GM12878 (cell line): ENCODE results near the gene ACSL4.

ENCODE experiments used
- EP300 ChIP-seq, 2 experiments: fragments of 150-350 bp in 1 of 2; IDR thresholded peaks; 2 replicates each; pipeline ENCODE4 v1.6.1; 2011 to 2012; ENCODE audit warnings: low read depth in 2 of 2, low read length in 2 of 2, borderline replicate concordance in 1 of 2, improper control_type of control experiment in 1 of 2, inconsistent platforms in 1 of 2; ENCODE audit not compliant: control insufficient read depth in 1 of 2
- GABPA ChIP-seq: IDR thresholded peaks from 2 replicates; pipeline ENCODE4 v1.6.1; 2014; ENCODE audit warnings: antibody characterized with exemption, low read depth, mild to moderate bottlenecking, inconsistent platforms
- LARP7 ChIP-seq: fragments of 450-650 bp; IDR thresholded peaks from 2 replicates; pipeline ENCODE4 v1.6.1; 2017; ENCODE audit warnings: mild to moderate bottlenecking
- NFYB ChIP-seq: IDR thresholded peaks from 2 replicates; pipeline ENCODE4 v1.6.1; 2011; ENCODE audit warnings: low read depth, mild to moderate bottlenecking, low read length, improper control_type of control experiment, moderate library complexity; ENCODE audit not compliant: insufficient read depth
- POLR2A ChIP-seq: IDR thresholded peaks from 2 replicates; pipeline ENCODE4 v1.6.1; 2011; ENCODE audit warnings: low read depth, mild to moderate bottlenecking, low read length
- POLR2AphosphoS5 ChIP-seq: IDR thresholded peaks from 2 replicates; pipeline ENCODE4 v1.6.1; 2011; ENCODE audit warnings: mild to moderate bottlenecking, low read length, inconsistent platforms
- TAF1 ChIP-seq: IDR thresholded peaks from 2 replicates; pipeline ENCODE4 v1.6.1; 2011; ENCODE audit warnings: mild to moderate bottlenecking, low read depth, low read length, borderline replicate concordance
- TF ChIP-seq, protein P1 (sequence below), 3 experiments: IDR thresholded peaks in 2 of 3; conservative IDR thresholded peaks in 1 of 3; 2 replicates each; pipeline ENCODE4 v1.5.1; 2011; ENCODE audit warnings: low read depth in 3 of 3, low read length in 3 of 3, mild to moderate bottlenecking in 3 of 3, control low read depth in 2 of 3, moderate library complexity in 2 of 3, inconsistent platforms in 1 of 3, mixed read lengths in 1 of 3; ENCODE audit not compliant: control insufficient read depth in 2 of 3, insufficient read depth in 1 of 3; ENCODE audit errors: extremely low read depth in 1 of 3
- TF ChIP-seq, protein P2 (sequence below): IDR thresholded peaks from 2 replicates; pipeline ENCODE4 v1.6.1; 2011; ENCODE audit warnings: low read depth, mild to moderate bottlenecking, low read length, moderate library complexity, borderline replicate concordance; ENCODE audit errors: extremely low read depth
- TF ChIP-seq, protein P3 (sequence below): IDR thresholded peaks from 2 replicates; pipeline ENCODE4 v1.6.1; 2012; ENCODE audit warnings: mild to moderate bottlenecking, low read depth, low read length

DNA sequence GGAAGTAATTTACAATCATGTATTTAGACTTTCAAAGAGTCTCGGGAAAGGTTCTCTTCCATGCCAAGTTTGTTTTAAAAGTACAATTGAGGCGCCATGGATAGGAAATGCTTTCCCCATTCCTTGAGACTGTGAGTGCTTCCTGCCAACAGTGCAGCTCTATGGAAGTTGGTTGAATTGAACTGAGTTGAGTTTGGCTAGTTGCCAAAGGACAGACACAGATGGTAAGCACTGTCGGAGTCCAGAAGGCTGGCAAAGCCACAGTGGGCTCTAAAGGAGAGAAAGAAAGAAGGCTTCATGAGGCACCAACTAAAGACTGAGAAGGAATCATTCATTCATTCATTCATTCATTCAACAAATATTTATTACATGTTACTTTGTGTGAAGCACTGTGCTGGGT, 103.7 kb downstream of the ACSL4 start:
- TF ChIP-seq POLR2A (no peak), EP300 (IDR thresholded peaks at IDR 0.05; ENCODE audit: borderline replicate concordance in 1 of 2, control insufficient read depth in 1 of 2, low read depth in 2 of 2, low read length in 2 of 2) (no peak), TAF1 (no peak), LARP7 (no peak), NFYB (no peak), POLR2AphosphoS5 (no peak), GABPA (no peak)
- TF ChIP-seq, protein P1, sequence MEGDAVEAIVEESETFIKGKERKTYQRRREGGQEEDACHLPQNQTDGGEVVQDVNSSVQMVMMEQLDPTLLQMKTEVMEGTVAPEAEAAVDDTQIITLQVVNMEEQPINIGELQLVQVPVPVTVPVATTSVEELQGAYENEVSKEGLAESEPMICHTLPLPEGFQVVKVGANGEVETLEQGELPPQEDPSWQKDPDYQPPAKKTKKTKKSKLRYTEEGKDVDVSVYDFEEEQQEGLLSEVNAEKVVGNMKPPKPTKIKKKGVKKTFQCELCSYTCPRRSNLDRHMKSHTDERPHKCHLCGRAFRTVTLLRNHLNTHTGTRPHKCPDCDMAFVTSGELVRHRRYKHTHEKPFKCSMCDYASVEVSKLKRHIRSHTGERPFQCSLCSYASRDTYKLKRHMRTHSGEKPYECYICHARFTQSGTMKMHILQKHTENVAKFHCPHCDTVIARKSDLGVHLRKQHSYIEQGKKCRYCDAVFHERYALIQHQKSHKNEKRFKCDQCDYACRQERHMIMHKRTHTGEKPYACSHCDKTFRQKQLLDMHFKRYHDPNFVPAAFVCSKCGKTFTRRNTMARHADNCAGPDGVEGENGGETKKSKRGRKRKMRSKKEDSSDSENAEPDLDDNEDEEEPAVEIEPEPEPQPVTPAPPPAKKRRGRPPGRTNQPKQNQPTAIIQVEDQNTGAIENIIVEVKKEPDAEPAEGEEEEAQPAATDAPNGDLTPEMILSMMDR (IDR thresholded peaks at IDR 0.05 in 2 of 3, conservative IDR thresholded peaks at IDR 0.05 in 1 of 3; ENCODE audit: control insufficient read depth in 2 of 3, extremely low read depth in 1 of 3, insufficient read depth in 1 of 3, low read depth in 3 of 3, low read length in 3 of 3) = no peak
- TF ChIP-seq, protein P2, sequence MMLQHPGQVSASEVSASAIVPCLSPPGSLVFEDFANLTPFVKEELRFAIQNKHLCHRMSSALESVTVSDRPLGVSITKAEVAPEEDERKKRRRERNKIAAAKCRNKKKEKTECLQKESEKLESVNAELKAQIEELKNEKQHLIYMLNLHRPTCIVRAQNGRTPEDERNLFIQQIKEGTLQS = no peak
- TF ChIP-seq, protein P3, sequence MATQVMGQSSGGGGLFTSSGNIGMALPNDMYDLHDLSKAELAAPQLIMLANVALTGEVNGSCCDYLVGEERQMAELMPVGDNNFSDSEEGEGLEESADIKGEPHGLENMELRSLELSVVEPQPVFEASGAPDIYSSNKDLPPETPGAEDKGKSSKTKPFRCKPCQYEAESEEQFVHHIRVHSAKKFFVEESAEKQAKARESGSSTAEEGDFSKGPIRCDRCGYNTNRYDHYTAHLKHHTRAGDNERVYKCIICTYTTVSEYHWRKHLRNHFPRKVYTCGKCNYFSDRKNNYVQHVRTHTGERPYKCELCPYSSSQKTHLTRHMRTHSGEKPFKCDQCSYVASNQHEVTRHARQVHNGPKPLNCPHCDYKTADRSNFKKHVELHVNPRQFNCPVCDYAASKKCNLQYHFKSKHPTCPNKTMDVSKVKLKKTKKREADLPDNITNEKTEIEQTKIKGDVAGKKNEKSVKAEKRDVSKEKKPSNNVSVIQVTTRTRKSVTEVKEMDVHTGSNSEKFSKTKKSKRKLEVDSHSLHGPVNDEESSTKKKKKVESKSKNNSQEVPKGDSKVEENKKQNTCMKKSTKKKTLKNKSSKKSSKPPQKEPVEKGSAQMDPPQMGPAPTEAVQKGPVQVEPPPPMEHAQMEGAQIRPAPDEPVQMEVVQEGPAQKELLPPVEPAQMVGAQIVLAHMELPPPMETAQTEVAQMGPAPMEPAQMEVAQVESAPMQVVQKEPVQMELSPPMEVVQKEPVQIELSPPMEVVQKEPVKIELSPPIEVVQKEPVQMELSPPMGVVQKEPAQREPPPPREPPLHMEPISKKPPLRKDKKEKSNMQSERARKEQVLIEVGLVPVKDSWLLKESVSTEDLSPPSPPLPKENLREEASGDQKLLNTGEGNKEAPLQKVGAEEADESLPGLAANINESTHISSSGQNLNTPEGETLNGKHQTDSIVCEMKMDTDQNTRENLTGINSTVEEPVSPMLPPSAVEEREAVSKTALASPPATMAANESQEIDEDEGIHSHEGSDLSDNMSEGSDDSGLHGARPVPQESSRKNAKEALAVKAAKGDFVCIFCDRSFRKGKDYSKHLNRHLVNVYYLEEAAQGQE = no peak
